Anterior cingulate cortex (tissue), 58 donors: ENCODE measurements around the gene EHBP1.

Experiments used
- DNase-seq, 58 donors: peaks; one replicate each; lab custom pipeline; 2025; lab: John Stamatoyannopoulos, UW

EHBP1 gene

GRCh38 chr2:62705007-62705829 is at the start of gene EHBP1:
TSS of gene EHBP1 (plus strand) at chr2:62705713. CDS start at chr2:62707192, 1,479 bp downstream.
- peak; percentile 82 to 99 (median 97) for DNase-seq

GRCh38 chr2:62657783-62658182 is 47.7 kb upstream of the EHBP1 start:
- DNase-seq = no peak

GRCh38 chr2:62658891-62659290 is 46.6 kb upstream of the EHBP1 start:
- no peak for DNase-seq

- DNase-seq = no peak
These were observed 45.4 kb upstream of the EHBP1 start for GRCh38 chr2:62660087-62660486.

GRCh38 chr2:62660582-62661262 is 44.8 kb upstream of the EHBP1 start:
- no peak for DNase-seq

- no peak for DNase-seq
These were observed 44.3 kb upstream of the EHBP1 start for GRCh38 chr2:62661263-62661635.

GRCh38 chr2:62662131-62662530 is 43.4 kb upstream of the EHBP1 start:
- no peak for DNase-seq

- DNase-seq = peak in 13 of 58 donors; percentile 0 to 18 (median 3)
These were observed 43.0 kb upstream of the EHBP1 start for GRCh38 chr2:62662554-62662953.

GRCh38 chr2:62663411-62663810 is 42.1 kb upstream of the EHBP1 start:
- DNase-seq = no peak

GRCh38 chr2:62663920-62664795 is 41.4 kb upstream of the EHBP1 start:
- DNase-seq = no peak

- no peak for DNase-seq
These were observed 40.1 kb upstream of the EHBP1 start for GRCh38 chr2:62665446-62665845.

- no peak for DNase-seq
These were observed 36.3 kb upstream of the EHBP1 start for GRCh38 chr2:62669180-62669579.

- DNase-seq = no peak
These were observed 32.9 kb upstream of the EHBP1 start for GRCh38 chr2:62672601-62673000.

GRCh38 chr2:62675062-62675461 is 30.5 kb upstream of the EHBP1 start:
- no peak for DNase-seq

GRCh38 chr2:62685256-62685655 is 20.3 kb upstream of the EHBP1 start:
- no peak for DNase-seq

- no peak for DNase-seq
These were observed 19.4 kb upstream of the EHBP1 start for GRCh38 chr2:62686012-62686685.

GRCh38 chr2:62687636-62688035 is 17.9 kb upstream of the EHBP1 start:
- DNase-seq = no peak

- no peak for DNase-seq
These were observed 16.7 kb upstream of the EHBP1 start for GRCh38 chr2:62688771-62689170.

GRCh38 chr2:62691186-62691585 is 14.3 kb upstream of the EHBP1 start:
- DNase-seq = no peak

GRCh38 chr2:62692225-62692624 is 13.3 kb upstream of the EHBP1 start:
- DNase-seq = no peak
